OCI-LY1 (cell line): ENCODE measurements around the gene CYP26A1.

Experiments
- EZH2 ChIP-seq: fragments of 200-600 bp; sonication (generic), shearing (Covaris generic); IDR thresholded peaks from 2 replicates; pipeline ENCODE4 v1.8.0; 2017; ENCODE audit warnings: borderline replicate concordance, mixed run types, mild to moderate bottlenecking, antibody characterized with exemption, low read length, moderate library complexity, mixed read lengths
- TF ChIP-seq, protein P1 (sequence below): fragments of 200-600 bp; sonication (generic), shearing (Covaris generic); IDR thresholded peaks from 2 replicates; pipeline ENCODE4 v1.5.1; 2017; ENCODE audit warnings: mild to moderate bottlenecking, antibody characterized with exemption, low read length, moderate library complexity, mixed read lengths

DNA sequence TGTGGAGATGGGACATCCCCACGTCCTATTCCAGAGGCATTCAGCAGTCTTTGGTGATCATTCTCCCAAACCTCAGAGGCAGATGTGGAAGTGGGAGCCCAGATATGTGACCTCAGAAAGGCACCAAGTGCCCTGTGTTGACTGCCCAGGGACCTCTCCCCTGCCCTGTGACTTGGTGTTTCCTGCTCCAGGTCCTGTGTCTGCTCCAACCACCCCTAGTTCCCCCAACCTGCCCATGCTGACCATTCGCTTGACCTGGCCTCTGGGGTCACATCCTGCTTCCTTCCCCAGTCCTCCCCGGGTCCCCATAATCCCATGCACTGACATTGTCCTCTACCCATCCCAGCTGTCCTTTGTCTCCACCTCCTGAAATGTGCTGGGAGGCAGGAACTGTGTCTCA lies 7.6 kb downstream of the CYP26A1 start:
- TF ChIP-seq, protein P1, sequence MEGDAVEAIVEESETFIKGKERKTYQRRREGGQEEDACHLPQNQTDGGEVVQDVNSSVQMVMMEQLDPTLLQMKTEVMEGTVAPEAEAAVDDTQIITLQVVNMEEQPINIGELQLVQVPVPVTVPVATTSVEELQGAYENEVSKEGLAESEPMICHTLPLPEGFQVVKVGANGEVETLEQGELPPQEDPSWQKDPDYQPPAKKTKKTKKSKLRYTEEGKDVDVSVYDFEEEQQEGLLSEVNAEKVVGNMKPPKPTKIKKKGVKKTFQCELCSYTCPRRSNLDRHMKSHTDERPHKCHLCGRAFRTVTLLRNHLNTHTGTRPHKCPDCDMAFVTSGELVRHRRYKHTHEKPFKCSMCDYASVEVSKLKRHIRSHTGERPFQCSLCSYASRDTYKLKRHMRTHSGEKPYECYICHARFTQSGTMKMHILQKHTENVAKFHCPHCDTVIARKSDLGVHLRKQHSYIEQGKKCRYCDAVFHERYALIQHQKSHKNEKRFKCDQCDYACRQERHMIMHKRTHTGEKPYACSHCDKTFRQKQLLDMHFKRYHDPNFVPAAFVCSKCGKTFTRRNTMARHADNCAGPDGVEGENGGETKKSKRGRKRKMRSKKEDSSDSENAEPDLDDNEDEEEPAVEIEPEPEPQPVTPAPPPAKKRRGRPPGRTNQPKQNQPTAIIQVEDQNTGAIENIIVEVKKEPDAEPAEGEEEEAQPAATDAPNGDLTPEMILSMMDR = no peak
- no peak for TF ChIP-seq EZH2
